ENCODE results near the gene MARK2.
A peak's percentile ranks its signal among the peaks of the same experiment; 100 is the strongest.

MARK2 gene

GRCh38 chr11:63945477-63946163, 106.7 kb downstream of the MARK2 start:
- FAIRE-seq = peak; percentile 65
- no peak for DNase-seq (ENCODE audit: insufficient read length)
- TF ChIP-seq POLR2AphosphoS5 (IDR thresholded peaks at IDR 0.05; ENCODE audit: low read depth, low read length) = no peak
- TF ChIP-seq TAF1 (IDR thresholded peaks at IDR 0.05; ENCODE audit: borderline replicate concordance, low read depth, low read length) = no peak
- no peak for TF ChIP-seq POLR2A (IDR thresholded peaks at IDR 0.05; ENCODE audit: low read depth, low read length)

GRCh38 chr11:63951779-63952536, 113.0 kb downstream of the MARK2 start:
- 0 out of 2 replicates have a peak, but pooled peaks have one; percentile 22 for TF ChIP-seq TAF1 (IDR thresholded peaks at IDR 0.05; ENCODE audit: borderline replicate concordance, low read depth, low read length)
- peak; percentile 56; the same call in 1 of the 2 replicates for TF ChIP-seq POLR2AphosphoS5 (IDR thresholded peaks at IDR 0.05; ENCODE audit: low read depth, low read length)
- TF ChIP-seq POLR2A (IDR thresholded peaks at IDR 0.05; ENCODE audit: low read depth, low read length) = peak; percentile 53; the same call in 1 of the 2 replicates
- DNase-seq (ENCODE audit: insufficient read length) (no peak), FAIRE-seq (no peak)

GRCh38 chr11:63952570-63952969, 113.7 kb downstream of the MARK2 start:
- DNase-seq (ENCODE audit: insufficient read length) (no peak), FAIRE-seq (no peak)
- TF ChIP-seq TAF1 (IDR thresholded peaks at IDR 0.05; ENCODE audit: borderline replicate concordance, low read depth, low read length) = no peak
- TF ChIP-seq POLR2A (IDR thresholded peaks at IDR 0.05; ENCODE audit: low read depth, low read length) = no peak
- TF ChIP-seq POLR2AphosphoS5 (IDR thresholded peaks at IDR 0.05; ENCODE audit: low read depth, low read length) = no peak

- TF ChIP-seq POLR2AphosphoS5 (IDR thresholded peaks at IDR 0.05; ENCODE audit: low read depth, low read length) (no peak), POLR2A (IDR thresholded peaks at IDR 0.05; ENCODE audit: low read depth, low read length) (no peak), TAF1 (IDR thresholded peaks at IDR 0.05; ENCODE audit: borderline replicate concordance, low read depth, low read length) (no peak)
- no peak for DNase-seq (ENCODE audit: insufficient read length)
- FAIRE-seq = no peak
Observed at GRCh38 chr11:63958008-63958407, 119.1 kb downstream of the MARK2 start.
